ENCODE data around the gene GLDN.
A peak's percentile ranks its signal among the peaks of the same experiment; 100 is the strongest.

GLDN gene

GRCh38 chr15:51307811-51308210 lies 33.6 kb upstream of the GLDN start:
- H3K27ac ChIP-seq, result no peak overlapping the region
- ChIA-PET CTCF (no interaction called here), POLR2A (ENCODE audit: low non-redundant PET) (no interaction called here)
- no peak for TF ChIP-seq CTCF (conservative IDR thresholded peaks at IDR 0.05; ENCODE audit: low read depth)
- DNase-seq (ENCODE audit: low spot score), result no peak

- H3K27ac ChIP-seq, result no peak overlapping the region
- CTCF ChIA-PET, result no interaction called here
- POLR2A ChIA-PET (ENCODE audit: low non-redundant PET), result no interaction called here
- no peak for DNase-seq (ENCODE audit: low spot score)
- no peak for TF ChIP-seq CTCF (conservative IDR thresholded peaks at IDR 0.05; ENCODE audit: low read depth)
These were observed 31.4 kb upstream of the GLDN start for GRCh38 chr15:51310064-51310463.

- DNase-seq (ENCODE audit: low spot score), result no peak
- no peak for TF ChIP-seq CTCF (conservative IDR thresholded peaks at IDR 0.05; ENCODE audit: low read depth)
- ChIA-PET CTCF (no interaction called here), POLR2A (ENCODE audit: low non-redundant PET) (no interaction called here)
- H3K27ac ChIP-seq, result no peak overlapping the region
These were observed 29.9 kb upstream of the GLDN start for GRCh38 chr15:51311510-51311909.

GRCh38 chr15:51312166-51313073 lies 29.0 kb upstream of the GLDN start:
- CTCF ChIA-PET, result interaction anchor here (0.6 kb wide), 1 partner anchor 201 kb away, joined by 3 read pairs; no protein-coding TSS in a partner anchor
- no peak for TF ChIP-seq CTCF (conservative IDR thresholded peaks at IDR 0.05; ENCODE audit: low read depth)
- H3K27ac ChIP-seq, result no peak overlapping the region
- POLR2A ChIA-PET (ENCODE audit: low non-redundant PET), result no interaction called here
- DNase-seq (ENCODE audit: low spot score), result no peak

- no peak overlapping the region for H3K27ac ChIP-seq
- DNase-seq (ENCODE audit: low spot score), result peak; percentile 42
- ChIA-PET POLR2A (ENCODE audit: low non-redundant PET) (no interaction called here), CTCF (interaction anchor here (0.6 kb wide), 1 partner anchor 202 kb away, joined by 3 read pairs; no protein-coding TSS in a partner anchor)
- no peak for TF ChIP-seq CTCF (conservative IDR thresholded peaks at IDR 0.05; ENCODE audit: low read depth)
These were observed 28.4 kb upstream of the GLDN start for GRCh38 chr15:51313074-51313393.

GRCh38 chr15:51313644-51314280 lies 27.7 kb upstream of the GLDN start:
- no peak for DNase-seq (ENCODE audit: low spot score)
- POLR2A ChIA-PET (ENCODE audit: low non-redundant PET), result no interaction called here
- TF ChIP-seq CTCF (conservative IDR thresholded peaks at IDR 0.05; ENCODE audit: low read depth), result no peak
- CTCF ChIA-PET, result interaction anchor here (0.6 to 0.7 kb wide), 2 partner anchors 481 to 600 kb away, joined by 3 read pairs; no protein-coding TSS in a partner anchor
- no peak overlapping the region for H3K27ac ChIP-seq

Data from RWPE1 (cell line).